D721Med (cell line): ENCODE measurements around the gene LDLRAD4.

Experiments
- DNase-seq: peaks from one replicate; pipeline ENCODE4 v3.0.0; 2011; ENCODE audit warnings: low spot score; ENCODE audit not compliant: insufficient read length
- FAIRE-seq: peaks from 2 replicates; lab custom pipeline; 2011; peaks lifted over from hg19 to GRCh38; lab: Jason Lieb, UNC
- TF ChIP-seq, protein P1 (sequence below): IDR thresholded peaks from 2 replicates; pipeline ENCODE4 v1.5.1; 2012; ENCODE audit warnings: mild to moderate bottlenecking, control low read depth; ENCODE audit not compliant: insufficient read depth; ENCODE audit errors: missing control alignments

The LDLRAD4 gene

DNA sequence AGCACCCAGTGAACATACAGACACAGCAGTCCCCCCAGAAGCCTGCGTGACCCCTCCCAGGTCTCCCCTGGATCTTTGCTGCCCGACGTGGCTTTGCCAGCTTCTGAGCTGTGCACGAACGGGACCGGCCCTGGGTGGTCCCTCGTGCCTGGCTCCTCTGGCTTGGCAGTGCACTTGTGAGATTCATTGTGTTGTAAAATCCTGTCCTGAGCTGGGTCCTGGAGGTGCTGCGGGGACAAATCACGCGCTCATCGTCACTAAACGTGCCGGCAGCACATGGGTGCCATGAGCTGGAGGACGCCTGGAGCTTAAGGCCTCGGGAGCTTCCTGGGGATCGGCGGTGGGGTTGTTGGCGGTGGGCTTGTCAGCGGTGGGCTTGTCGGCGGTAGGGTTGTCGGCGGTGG is 402.9 kb downstream of the LDLRAD4 start:
- FAIRE-seq (no peak), DNase-seq (no peak)
- TF ChIP-seq, protein P1, sequence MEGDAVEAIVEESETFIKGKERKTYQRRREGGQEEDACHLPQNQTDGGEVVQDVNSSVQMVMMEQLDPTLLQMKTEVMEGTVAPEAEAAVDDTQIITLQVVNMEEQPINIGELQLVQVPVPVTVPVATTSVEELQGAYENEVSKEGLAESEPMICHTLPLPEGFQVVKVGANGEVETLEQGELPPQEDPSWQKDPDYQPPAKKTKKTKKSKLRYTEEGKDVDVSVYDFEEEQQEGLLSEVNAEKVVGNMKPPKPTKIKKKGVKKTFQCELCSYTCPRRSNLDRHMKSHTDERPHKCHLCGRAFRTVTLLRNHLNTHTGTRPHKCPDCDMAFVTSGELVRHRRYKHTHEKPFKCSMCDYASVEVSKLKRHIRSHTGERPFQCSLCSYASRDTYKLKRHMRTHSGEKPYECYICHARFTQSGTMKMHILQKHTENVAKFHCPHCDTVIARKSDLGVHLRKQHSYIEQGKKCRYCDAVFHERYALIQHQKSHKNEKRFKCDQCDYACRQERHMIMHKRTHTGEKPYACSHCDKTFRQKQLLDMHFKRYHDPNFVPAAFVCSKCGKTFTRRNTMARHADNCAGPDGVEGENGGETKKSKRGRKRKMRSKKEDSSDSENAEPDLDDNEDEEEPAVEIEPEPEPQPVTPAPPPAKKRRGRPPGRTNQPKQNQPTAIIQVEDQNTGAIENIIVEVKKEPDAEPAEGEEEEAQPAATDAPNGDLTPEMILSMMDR = no peak

DNA sequence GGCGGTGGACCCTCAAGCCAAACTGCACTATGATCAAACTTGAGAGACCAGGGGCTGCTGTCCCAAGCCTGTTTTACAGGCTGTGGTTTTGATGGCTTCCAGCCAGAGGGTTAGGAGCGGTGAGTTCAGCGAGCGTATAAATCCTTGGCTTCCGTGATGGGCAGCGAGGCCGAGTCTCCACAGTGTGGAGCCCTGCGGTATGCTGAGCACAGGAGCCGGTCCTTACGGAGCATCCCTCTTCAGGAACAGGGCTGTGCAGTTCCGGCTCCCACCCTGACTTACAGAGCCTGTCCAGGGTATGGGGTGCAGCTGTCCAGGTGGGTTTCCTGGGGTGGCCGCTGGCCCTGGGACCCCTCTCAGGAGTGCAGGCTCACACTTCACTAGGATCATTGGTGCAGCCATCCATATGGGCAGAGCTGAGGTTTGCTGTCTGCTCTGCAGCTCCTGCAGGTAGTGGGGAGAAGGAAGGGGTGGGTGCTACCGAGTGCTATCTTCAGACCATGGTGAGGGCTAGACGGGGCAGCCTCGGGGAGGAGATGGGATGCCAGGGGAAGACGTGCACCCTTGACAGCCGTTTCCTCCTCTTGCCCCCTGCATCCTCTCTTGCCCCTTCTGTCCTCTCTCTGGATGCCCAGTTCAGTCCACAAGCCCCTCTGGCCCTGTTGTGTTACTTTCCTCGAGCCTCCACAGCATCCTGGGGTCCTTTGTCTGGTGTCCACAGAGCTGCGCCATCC is 403.5 kb downstream of the LDLRAD4 start:
- TF ChIP-seq, protein P1 = no peak
- no peak for DNase-seq
- no peak for FAIRE-seq

GRCh38 chr18:13622751-13623150 is 404.2 kb downstream of the LDLRAD4 start:
- FAIRE-seq = no peak
- TF ChIP-seq, protein P1 = no peak
- no peak for DNase-seq

DNA sequence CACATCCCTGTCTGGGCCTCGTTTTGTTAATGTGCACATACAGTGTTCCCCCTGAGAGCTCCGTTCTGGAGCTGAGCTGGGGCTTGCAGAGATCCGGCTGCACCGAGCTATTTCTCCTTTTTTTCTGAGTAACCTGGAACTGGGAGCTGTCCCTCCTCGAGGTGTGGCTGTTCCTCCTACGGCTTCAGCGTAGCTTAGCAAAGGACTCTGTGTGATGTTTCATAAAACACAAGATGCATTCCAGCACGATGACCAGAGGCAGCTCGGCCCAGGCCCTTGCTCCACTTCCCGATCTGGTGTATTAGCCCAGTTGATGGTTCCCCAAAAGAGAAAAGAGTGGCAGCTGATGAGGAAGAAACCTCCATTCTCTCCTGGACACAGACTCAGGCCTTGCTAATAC is 404.8 kb downstream of the LDLRAD4 start:
- FAIRE-seq (no peak), DNase-seq (no peak)
- TF ChIP-seq, protein P1 = no peak

- TF ChIP-seq, protein P1 = no peak
- FAIRE-seq = no peak
These were observed 405.3 kb downstream of the LDLRAD4 start for GRCh38 chr18:13623871-13624270.

GRCh38 chr18:13624563-13625237 is 406.1 kb downstream of the LDLRAD4 start:
- DNase-seq (no peak), FAIRE-seq (no peak)
- TF ChIP-seq, protein P1 = no peak

More at GRCh38 chr18:13623871-13624270, 405.3 kb downstream of the LDLRAD4 start:
- DNase-seq = no peak

- FAIRE-seq (no peak), DNase-seq (no peak)
- TF ChIP-seq, protein P1 = no peak
These were observed 406.8 kb downstream of the LDLRAD4 start for GRCh38 chr18:13625355-13625754.
